CMK (cell line): ENCODE measurements around the gene AACS.

Experiments
- DNase-seq: peaks from one replicate; pipeline ENCODE4 v3.0.0-alpha.2; 2010; ENCODE audit warnings: low read depth

AACS gene

GRCh38 chr12:125157177-125157576 is 91.9 kb downstream of the AACS start:
- DNase-seq = no peak

- DNase-seq = no peak
Measured at GRCh38 chr12:125159702-125160101, 94.5 kb downstream of the AACS start.

GRCh38 chr12:125160281-125160955 is 95.2 kb downstream of the AACS start:
- DNase-seq = no peak

- no peak for DNase-seq
Measured at GRCh38 chr12:125161712-125162022, 96.4 kb downstream of the AACS start.

- DNase-seq = no peak
Measured at GRCh38 chr12:125162489-125163028, 97.3 kb downstream of the AACS start.

- DNase-seq = no peak
Measured at GRCh38 chr12:125163148-125163547, 97.9 kb downstream of the AACS start.

- DNase-seq = no peak
Measured at GRCh38 chr12:125164541-125164940, 99.3 kb downstream of the AACS start.

GRCh38 chr12:125166041-125166440 is 100.8 kb downstream of the AACS start:
- no peak for DNase-seq

- no peak for DNase-seq
Measured at GRCh38 chr12:125167658-125168057, 102.4 kb downstream of the AACS start.

GRCh38 chr12:125169451-125169850 is 104.2 kb downstream of the AACS start:
- no peak for DNase-seq

GRCh38 chr12:125169870-125170269 is 104.6 kb downstream of the AACS start:
- no peak for DNase-seq

GRCh38 chr12:125171267-125171666 is 106.0 kb downstream of the AACS start:
- DNase-seq = no peak

GRCh38 chr12:125172231-125172850 is 107.1 kb downstream of the AACS start:
- DNase-seq = no peak

- no peak for DNase-seq
Measured at GRCh38 chr12:125175576-125175975, 110.3 kb downstream of the AACS start.

- no peak for DNase-seq
Measured at GRCh38 chr12:125178222-125178621, 113.0 kb downstream of the AACS start.

GRCh38 chr12:125180144-125180543 is 114.9 kb downstream of the AACS start:
- DNase-seq = no peak

- no peak for DNase-seq
Measured at GRCh38 chr12:125181107-125181506, 115.9 kb downstream of the AACS start.

GRCh38 chr12:125183187-125184067 is 118.2 kb downstream of the AACS start:
- DNase-seq = peak; percentile 41

- DNase-seq = no peak
Measured at GRCh38 chr12:125184213-125184967, 119.2 kb downstream of the AACS start.

GRCh38 chr12:125185311-125185739 is 120.1 kb downstream of the AACS start:
- no peak for DNase-seq

- no peak for DNase-seq
Measured at GRCh38 chr12:125185740-125186470, 120.7 kb downstream of the AACS start, which contains the start of gene TMEM132B. Gene TMEM132B (plus strand): TSS chr12:125186386.
